ENCODE results near the gene WNT3.
"Not testable (repeated sequence)": the region's sequence is repeated elsewhere in the genome, so short reads cannot be mapped to it uniquely, and the experiment has no call there.

WNT3 gene

GRCh38 chr17:46812624-46813318 lies 5.7 kb downstream of the WNT3 start:
- no peak for DNase-seq (ENCODE audit: low spot score)

- DNase-seq (ENCODE audit: low spot score), result peak; percentile 46
Measured at GRCh38 chr17:46811978-46812583, 6.4 kb downstream of the WNT3 start.

GRCh38 chr17:46810837-46811236 lies 7.7 kb downstream of the WNT3 start:
- DNase-seq (ENCODE audit: low spot score), result no peak

- no peak for DNase-seq (ENCODE audit: low spot score)
Measured at GRCh38 chr17:46809110-46809571, 9.4 kb downstream of the WNT3 start.

GRCh38 chr17:46805771-46806170 lies 12.7 kb downstream of the WNT3 start:
- DNase-seq (ENCODE audit: low spot score), result no peak

GRCh38 chr17:46803544-46803943 lies 14.9 kb downstream of the WNT3 start:
- no peak for DNase-seq (ENCODE audit: low spot score)

GRCh38 chr17:46802800-46803199 lies 15.7 kb downstream of the WNT3 start:
- DNase-seq (ENCODE audit: low spot score), result no peak

- no peak for DNase-seq (ENCODE audit: low spot score)
Measured at GRCh38 chr17:46800573-46800972, 17.9 kb downstream of the WNT3 start.

GRCh38 chr17:46796956-46797530 lies 21.4 kb downstream of the WNT3 start:
- DNase-seq (ENCODE audit: low spot score), result no peak

GRCh38 chr17:46796524-46796923 lies 22.0 kb downstream of the WNT3 start:
- no peak for DNase-seq (ENCODE audit: low spot score)

- no peak for DNase-seq (ENCODE audit: low spot score)
Measured at GRCh38 chr17:46796084-46796483, 22.4 kb downstream of the WNT3 start.

GRCh38 chr17:46795379-46795952 lies 23.0 kb downstream of the WNT3 start:
- no peak for DNase-seq (ENCODE audit: low spot score)

- DNase-seq (ENCODE audit: low spot score), result no peak
Measured at GRCh38 chr17:46794318-46794717, 24.2 kb downstream of the WNT3 start.

GRCh38 chr17:46793541-46793940 lies 25.0 kb downstream of the WNT3 start:
- DNase-seq (ENCODE audit: low spot score), result no peak

- not testable (repeated sequence) for DNase-seq (ENCODE audit: low spot score)
Measured at GRCh38 chr17:46793023-46793422, 25.5 kb downstream of the WNT3 start.

- no peak for DNase-seq (ENCODE audit: low spot score)
Measured at GRCh38 chr17:46792071-46792470, 26.4 kb downstream of the WNT3 start.

- DNase-seq (ENCODE audit: low spot score), result no peak
Measured at GRCh38 chr17:46791531-46791930, 27.0 kb downstream of the WNT3 start.

GRCh38 chr17:46790216-46790615 lies 28.3 kb downstream of the WNT3 start:
- DNase-seq (ENCODE audit: low spot score), result no peak

GRCh38 chr17:46789610-46790009 lies 28.9 kb downstream of the WNT3 start:
- DNase-seq (ENCODE audit: low spot score), result no peak

- no peak for DNase-seq (ENCODE audit: low spot score)
Measured at GRCh38 chr17:46788796-46789195, 29.7 kb downstream of the WNT3 start.

- DNase-seq (ENCODE audit: low spot score), result no peak
Measured at GRCh38 chr17:46788300-46788699, 30.2 kb downstream of the WNT3 start.

GRCh38 chr17:46787478-46787877 lies 31.0 kb downstream of the WNT3 start:
- DNase-seq (ENCODE audit: low spot score), result no peak

- no peak for DNase-seq (ENCODE audit: low spot score)
Measured at GRCh38 chr17:46785696-46786095, 32.8 kb downstream of the WNT3 start.
